HG02943 (cell line): Measurements from ENCODE around the gene DSC1.
"Not testable (repeated sequence)": the region's sequence is repeated elsewhere in the genome, so short reads cannot be mapped to it uniquely, and the experiment has no call there.

Source experiments
- ATAC-seq: cut with Tn5 transposase; IDR thresholded peaks from one replicate; pipeline ENCODE4 v1.9.1; 2021; ENCODE audit warnings: mild to moderate bottlenecking, low read depth, moderate library complexity; ENCODE audit not compliant: unreplicated experiment

Gene DSC1

GRCh38 chr18:31176531-31176930 lies 13.9 kb upstream of the DSC1 start:
- no peak for ATAC-seq

GRCh38 chr18:31171144-31171839 lies 8.6 kb upstream of the DSC1 start:
- ATAC-seq: no peak

- ATAC-seq: no peak
These were observed 7.7 kb upstream of the DSC1 start for GRCh38 chr18:31170335-31170734.

- no peak for ATAC-seq
These were observed 250 bp downstream of the DSC1 start for GRCh38 chr18:31162419-31162793.

GRCh38 chr18:31161757-31162418 lies 768 bp downstream of the DSC1 start:
- ATAC-seq: no peak

GRCh38 chr18:31156821-31157763 lies 5.6 kb downstream of the DSC1 start:
- ATAC-seq: no peak

- no peak for ATAC-seq
These were observed 7.2 kb downstream of the DSC1 start for GRCh38 chr18:31155498-31155897.

GRCh38 chr18:31154181-31154580 lies 8.5 kb downstream of the DSC1 start:
- ATAC-seq: no peak

- no peak for ATAC-seq
These were observed 13.3 kb downstream of the DSC1 start for GRCh38 chr18:31149351-31149750.

GRCh38 chr18:31148600-31148999 lies 14.1 kb downstream of the DSC1 start:
- ATAC-seq: no peak

- ATAC-seq: no peak
These were observed 15.8 kb downstream of the DSC1 start for GRCh38 chr18:31146809-31147208.

- ATAC-seq: no peak
These were observed 19.6 kb downstream of the DSC1 start for GRCh38 chr18:31143025-31143424.

GRCh38 chr18:31138709-31139108 lies 23.9 kb downstream of the DSC1 start:
- ATAC-seq: no peak

- no peak for ATAC-seq
These were observed 27.6 kb downstream of the DSC1 start for GRCh38 chr18:31134988-31135529.

GRCh38 chr18:31129398-31130115 lies 33.1 kb downstream of the DSC1 start:
- ATAC-seq: no peak

GRCh38 chr18:31125878-31126277 lies 36.8 kb downstream of the DSC1 start:
- no peak for ATAC-seq

GRCh38 chr18:31123125-31123524 lies 39.5 kb downstream of the DSC1 start:
- ATAC-seq: not testable (repeated sequence)

- no peak for ATAC-seq
These were observed 42.1 kb downstream of the DSC1 start for GRCh38 chr18:31120594-31120993.

GRCh38 chr18:31116853-31117595 lies 45.6 kb downstream of the DSC1 start:
- ATAC-seq: no peak

GRCh38 chr18:31112804-31113203 lies 49.9 kb downstream of the DSC1 start:
- ATAC-seq: no peak
